GM19193 (cell line): Measurements from ENCODE around the gene NCOA3.

ENCODE experiments used
- POLR2A ChIP-seq: IDR thresholded peaks from 4 replicates; pipeline ENCODE4 v1.6.1; 2011; ENCODE audit not compliant: insufficient read depth, insufficient read length; ENCODE audit errors: extremely low read depth

The NCOA3 gene

GRCh38 chr20:47677635-47678453, 176.2 kb downstream of the NCOA3 start:
- TF ChIP-seq POLR2A = no peak

GRCh38 chr20:47678536-47678935, 176.8 kb downstream of the NCOA3 start:
- no peak for TF ChIP-seq POLR2A

- TF ChIP-seq POLR2A = no peak
Measured at GRCh38 chr20:47679462-47679861, 177.8 kb downstream of the NCOA3 start.

GRCh38 chr20:47680804-47681529, 179.3 kb downstream of the NCOA3 start:
- TF ChIP-seq POLR2A = no peak

DNA sequence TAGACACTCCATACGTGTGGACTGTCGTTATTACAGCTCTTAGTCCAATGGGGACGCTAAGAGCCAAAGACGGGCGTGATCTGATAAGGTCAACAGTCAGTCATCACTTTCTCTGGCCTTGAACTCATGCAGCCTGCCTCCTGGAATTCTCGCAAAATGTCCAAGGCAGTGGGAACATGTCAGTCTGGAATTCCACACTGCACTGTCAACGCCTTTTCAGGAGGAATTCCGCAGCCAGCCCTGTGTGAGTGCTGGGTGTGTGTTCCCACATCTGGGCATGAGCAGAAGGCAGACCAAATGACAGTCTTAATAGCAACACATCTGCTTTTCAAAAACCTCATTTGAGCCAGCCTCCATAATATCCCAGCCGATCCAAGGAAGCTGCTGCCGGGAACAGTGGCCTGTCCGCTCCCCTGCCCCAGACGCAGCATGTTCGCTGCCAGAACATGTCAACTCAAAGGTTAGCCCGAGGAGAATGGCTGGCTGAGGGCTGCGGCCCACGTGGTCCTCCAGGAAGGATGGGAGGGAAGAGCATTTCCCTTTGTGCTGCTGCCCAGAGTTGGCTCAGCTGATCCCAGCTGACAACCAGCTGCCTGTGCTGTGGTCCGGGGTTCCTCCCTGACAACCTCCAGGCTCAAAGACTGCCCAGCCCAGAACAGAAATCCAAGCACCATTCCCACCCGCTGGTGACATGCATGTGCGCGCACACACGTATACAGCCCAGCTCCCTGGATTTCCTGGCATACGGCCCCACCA, 180.5 kb downstream of the NCOA3 start:
- TF ChIP-seq POLR2A = no peak

DNA sequence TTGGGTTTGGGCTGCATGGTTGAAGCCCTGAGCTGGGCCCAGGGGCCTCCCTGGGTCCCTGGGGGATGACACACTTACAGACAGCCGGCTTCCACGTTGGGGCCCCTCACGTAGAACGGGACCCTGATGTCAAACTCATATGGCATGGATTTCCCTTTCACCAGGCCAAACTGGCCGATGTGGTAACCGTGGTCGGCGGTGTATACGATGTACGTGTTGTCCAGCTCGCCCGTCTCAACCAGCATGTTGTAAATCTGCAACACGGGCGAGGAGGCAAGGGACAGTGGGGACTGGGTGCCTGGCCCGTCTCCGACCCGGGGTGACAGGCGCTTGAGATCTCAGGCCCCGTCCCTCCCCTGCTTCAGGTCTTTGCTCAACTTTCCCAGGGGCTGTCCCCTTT, 181.2 kb downstream of the NCOA3 start:
- TF ChIP-seq POLR2A = no peak

DNA sequence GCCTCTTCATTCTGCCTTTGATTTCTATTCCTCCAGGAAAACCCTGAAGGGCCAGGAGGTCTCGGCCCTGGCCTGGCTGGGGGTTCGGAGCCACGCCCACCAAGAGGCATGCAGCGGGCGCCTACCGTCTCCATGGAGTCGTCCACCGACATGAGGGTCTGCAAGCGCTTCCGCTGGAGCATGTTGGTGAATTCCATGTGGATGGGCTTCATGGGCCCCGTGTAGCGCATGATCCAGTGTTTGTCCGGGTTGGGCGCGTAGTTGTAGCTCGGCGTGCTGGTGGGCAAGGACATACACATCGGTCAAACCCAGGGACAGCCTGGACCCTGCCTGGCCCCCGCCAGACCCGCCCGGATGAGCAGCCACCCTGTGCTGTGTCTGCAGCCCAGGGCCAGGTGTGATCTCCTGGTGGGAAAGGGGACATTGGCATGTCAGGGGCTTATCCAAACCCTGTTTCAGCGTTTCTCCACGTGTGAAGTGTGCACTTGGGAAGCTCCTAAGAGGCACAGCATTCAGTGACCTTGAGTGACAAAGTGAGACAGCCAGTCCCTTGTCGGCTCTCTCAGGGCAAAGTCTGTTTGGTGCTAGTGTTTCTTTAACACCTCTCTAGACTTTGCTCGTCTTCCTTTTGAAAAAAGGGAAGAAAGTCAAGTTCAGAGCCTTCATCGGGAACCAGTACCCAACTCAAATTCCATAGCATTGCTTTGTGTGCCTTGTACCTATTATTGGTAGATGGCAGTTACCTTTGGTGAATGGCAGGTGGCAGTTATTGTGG, 182.8 kb downstream of the NCOA3 start:
- TF ChIP-seq POLR2A = no peak

DNA sequence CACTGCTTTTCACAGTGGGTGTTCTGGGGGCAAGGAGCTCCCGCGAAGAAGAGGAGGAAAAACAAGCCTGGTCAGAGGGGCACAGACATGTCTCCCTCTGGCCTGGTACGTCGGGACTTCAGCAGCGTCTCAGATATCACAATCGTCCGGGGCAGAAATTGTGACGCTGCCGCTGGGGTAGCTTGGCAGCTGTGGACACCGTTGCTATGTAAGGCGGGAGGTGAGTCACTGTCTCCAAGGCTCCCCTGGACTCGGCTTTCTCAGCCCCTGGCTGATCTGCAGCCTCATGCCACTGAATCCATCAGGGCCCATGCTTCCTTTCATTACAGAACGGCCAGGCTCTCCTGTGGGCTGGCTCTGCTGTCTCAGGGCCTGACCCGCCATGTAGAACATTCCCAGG, 184.9 kb downstream of the NCOA3 start:
- no peak for TF ChIP-seq POLR2A

GRCh38 chr20:47687095-47687987, 185.7 kb downstream of the NCOA3 start:
- no peak for TF ChIP-seq POLR2A

- no peak for TF ChIP-seq POLR2A
Measured at GRCh38 chr20:47688385-47689381, 187.0 kb downstream of the NCOA3 start.

GRCh38 chr20:47689731-47690130, 188.0 kb downstream of the NCOA3 start:
- no peak for TF ChIP-seq POLR2A

- TF ChIP-seq POLR2A = no peak
Measured at GRCh38 chr20:47691625-47692024, 189.9 kb downstream of the NCOA3 start.
